B cell (primary cell): ENCODE results near the gene CFD. TPM values are rescaled to one million over a fixed set of nuclear protein-coding genes. Genes with fewer than 3 reads are reported as not detected.

Experiments used
- ATAC-seq: fragments of 200-7000 bp; cut with Tn5 transposase; one replicate; pipeline ENCODE4 v1.10.0; 2021; ENCODE audit warnings: low read depth, mild to moderate bottlenecking, moderate number of reproducible peaks, moderate library complexity
- CTCF ChIA-PET: fragments of 350-600 bp; sonication (Branson Sonifier 250); formaldehyde crosslinking; loops from one replicate; lab custom pipeline; 2021; ENCODE audit warnings: antibody characterized with exemption, inconsistent platforms; lab: Charles Lee
- POLR2A ChIA-PET: fragments of 350-600 bp; sonication (Branson Sonifier 250); formaldehyde crosslinking; loops from one replicate; lab custom pipeline; 2021; ENCODE audit warnings: antibody characterized with exemption; lab: Charles Lee
- DNase-seq: peaks from one replicate; pipeline ENCODE4 v3.0.0; 2013
- H2AFZ ChIP-seq: 2 replicates; pipeline ENCODE4 v1.6.1; 2012; ENCODE audit warnings: mild to moderate bottlenecking, low read depth, low read length; ENCODE audit not compliant: insufficient read depth, poor library complexity, severe bottlenecking
- H3K27ac ChIP-seq, 2 donors: 1 replicate in 1 of 2; 2 replicates in 1 of 2; pipeline ENCODE4 v1.5.1; 2012 to 2013; ENCODE audit warnings: low read length in 2 of 2, mild to moderate bottlenecking in 2 of 2, moderate library complexity in 1 of 2
- H3K27me3 ChIP-seq, 4 experiments: fragments of 200-600 bp in 1 of 4; sonication (generic) in 1 of 4; replicated peaks in 1 of 4; 1 replicate in 2 of 4; 2 replicates in 2 of 4; pipeline versions ENCODE4 v1.6.1 to v1.7.0; 2013 to 2016; ENCODE audit warnings: low read length in 3 of 4, mild to moderate bottlenecking in 2 of 4, mixed read lengths in 1 of 4, moderate library complexity in 1 of 4; ENCODE audit not compliant: insufficient read depth in 4 of 4, control insufficient read depth in 3 of 4; ENCODE audit errors: control extremely low read depth in 1 of 4
- H3K36me3 ChIP-seq, 2 experiments: replicated peaks in 1 of 2; 1 replicate in 1 of 2; 2 replicates in 1 of 2; pipeline versions ENCODE4 v1.6.1 to v1.7.1; 2013; ENCODE audit warnings: low read length in 1 of 2; ENCODE audit not compliant: insufficient read depth in 2 of 2, control insufficient read depth in 1 of 2; ENCODE audit errors: control extremely low read depth in 1 of 2, extremely low read depth in 1 of 2
- H3K4me1 ChIP-seq, 2 donors: fragments of 200-600 bp in 1 of 2; sonication (generic) in 1 of 2; 1 replicate in 1 of 2; 2 replicates in 1 of 2; pipeline versions ENCODE4 v1.5.1 to v1.6.1; 2013 to 2017; ENCODE audit warnings: low read length in 2 of 2; ENCODE audit not compliant: control insufficient read depth in 2 of 2, insufficient read depth in 2 of 2
- H3K4me2 ChIP-seq: replicated peaks from 2 replicates; pipeline ENCODE3; 2012; ENCODE audit warnings: mild to moderate bottlenecking, low read depth, low read length; ENCODE audit not compliant: poor library complexity, severe bottlenecking
- H3K4me3 ChIP-seq, 5 experiments: fragments of 200-600 bp in 1 of 5; sonication (generic) in 1 of 5; 1 replicate in 3 of 5; 2 replicates in 2 of 5; pipeline versions ENCODE4 v1.5.1 to v1.7.0; 2011 to 2016; ENCODE audit warnings: low read length in 4 of 5, mild to moderate bottlenecking in 4 of 5, low read depth in 2 of 5, control low read depth in 1 of 5, moderate library complexity in 1 of 5; ENCODE audit not compliant: insufficient read depth in 1 of 5; ENCODE audit errors: control extremely low read depth in 1 of 5, extremely low read depth in 1 of 5
- H3K79me2 ChIP-seq: fragments of 200-600 bp; sonication (generic); one replicate; pipeline ENCODE4 v1.6.0; 2016; ENCODE audit warnings: low read length; ENCODE audit not compliant: control insufficient read depth, insufficient read depth
- H3K9ac ChIP-seq: fragments of 200-600 bp; sonication (generic); 2 replicates; pipeline ENCODE4 v1.6.1; 2017; ENCODE audit warnings: mild to moderate bottlenecking, low read length, moderate library complexity
- H3K9me3 ChIP-seq, 3 donors: one replicate each; pipeline versions ENCODE4 v1.6.1 to v1.7.1; 2013; ENCODE audit warnings: low read length in 2 of 3; ENCODE audit not compliant: control insufficient read depth in 2 of 3, insufficient read depth in 1 of 3; ENCODE audit errors: control extremely low read depth in 1 of 3
- H4K20me1 ChIP-seq: 2 replicates; pipeline ENCODE4 v1.6.0; 2012; ENCODE audit warnings: mild to moderate bottlenecking, low read length; ENCODE audit not compliant: insufficient read depth, control insufficient read depth, poor library complexity, severe bottlenecking
- H3K27ac Mint-ChIP-seq: one replicate; pipeline ENCODE4 v1.8.0; 2021; ENCODE audit warnings: mixed read lengths
- H3K27me3 Mint-ChIP-seq: one replicate; pipeline ENCODE4 v1.8.0; 2021; ENCODE audit warnings: mixed read lengths
- H3K4me1 Mint-ChIP-seq: one replicate; pipeline ENCODE4 v1.8.0; 2021; ENCODE audit warnings: mixed read lengths
- H3K4me3 Mint-ChIP-seq: one replicate; pipeline ENCODE4 v1.8.0; 2021; ENCODE audit warnings: mixed read lengths
- H3K9me3 Mint-ChIP-seq: one replicate; pipeline ENCODE4 v1.8.0; 2022; ENCODE audit warnings: mixed read lengths; ENCODE audit not compliant: insufficient read depth
- EZH2 ChIP-seq: IDR thresholded peaks from 2 replicates; pipeline ENCODE4 v1.6.1; 2012; ENCODE audit warnings: borderline replicate concordance, low read depth, mild to moderate bottlenecking, moderate library complexity, low read length; ENCODE audit not compliant: insufficient read depth, poor library complexity, severe bottlenecking
- WGBS: methylation state at CpG from one replicate; pipeline ENCODE4 v1.1.5; 2013; ENCODE audit warnings: missing lambda C conversion rate; ENCODE audit not compliant: insufficient coverage; 5-methylcytosine and 5-hydroxymethylcytosine counted together
- intact Hi-C: fragments of 100-400 bp; cut with micrococcal nuclease; formaldehyde crosslinking; loops from one replicate; pipeline ENCODE4 v1.10.0; 2022
- polyA plus RNA-seq: library from polyadenylated mRNA; depleted of rRNA; stranded (reverse); fragments of >200 nt; gene quantifications from 2 replicates; pipeline ENCODE4 v1.2.3, GENCODE V29; 2012
- total RNA-seq, 2 donors: library from RNA; stranded (reverse); fragments of 120-200 nt in 1 of 2; gene quantifications; 1 replicate in 1 of 2; 2 replicates in 1 of 2; pipeline versions ENCODE4 v1.2.3 to v1.2.4, GENCODE V29; 2013 to 2022
- TF ChIP-seq, protein P1 (sequence below): fragments of 200-600 bp; IDR thresholded peaks from one replicate; pipeline ENCODE4 v1.8.0; 2022; ENCODE audit warnings: antibody characterized with exemption, mild to moderate bottlenecking

Gene CFD
- total and polyA plus RNA-seq, 2 donors (not counting 1 experiment from before 2014, with no cell fraction given), result 0.79 to 6.6 TPM

- CTCF ChIA-PET, result no interaction called here
- no peaks in the 10 kb centered on the region for H3K79me2 ChIP-seq
- ATAC-seq (no peak), DNase-seq (no peak)
- POLR2A ChIA-PET, result no interaction called here
- no peaks in the 10 kb centered on the region for H3K4me1 ChIP-seq
- no peak overlapping the region for H3K9ac ChIP-seq
- H4K20me1 ChIP-seq, result no peaks in the 10 kb centered on the region
- H3K4me3 ChIP-seq, result no peak overlapping the region
- no peak overlapping the region for H3K4me2 ChIP-seq
- no peak overlapping the region for H2AFZ ChIP-seq
- Mint-ChIP-seq H3K4me3 (no peak overlapping the region), H3K9me3 (no peaks in the 10 kb centered on the region), H3K27me3 (peaks cover 15% of the 10 kb centered on the region), H3K4me1 (no peaks in the 10 kb centered on the region), H3K27ac (no peak overlapping the region)
- H3K27me3 ChIP-seq, result peaks cover 0 to 34% (median 2%) of the 10 kb centered on the region in 4 experiments
- intact Hi-C loops, result no loop called here
- H3K27ac ChIP-seq, result no peak overlapping the region
- H3K9me3 ChIP-seq, result peaks cover 0 to 6% (median 0%) of the 10 kb centered on the region in 3 donors
- no peaks in the 10 kb centered on the region for H3K36me3 ChIP-seq
- TF ChIP-seq, protein P1, sequence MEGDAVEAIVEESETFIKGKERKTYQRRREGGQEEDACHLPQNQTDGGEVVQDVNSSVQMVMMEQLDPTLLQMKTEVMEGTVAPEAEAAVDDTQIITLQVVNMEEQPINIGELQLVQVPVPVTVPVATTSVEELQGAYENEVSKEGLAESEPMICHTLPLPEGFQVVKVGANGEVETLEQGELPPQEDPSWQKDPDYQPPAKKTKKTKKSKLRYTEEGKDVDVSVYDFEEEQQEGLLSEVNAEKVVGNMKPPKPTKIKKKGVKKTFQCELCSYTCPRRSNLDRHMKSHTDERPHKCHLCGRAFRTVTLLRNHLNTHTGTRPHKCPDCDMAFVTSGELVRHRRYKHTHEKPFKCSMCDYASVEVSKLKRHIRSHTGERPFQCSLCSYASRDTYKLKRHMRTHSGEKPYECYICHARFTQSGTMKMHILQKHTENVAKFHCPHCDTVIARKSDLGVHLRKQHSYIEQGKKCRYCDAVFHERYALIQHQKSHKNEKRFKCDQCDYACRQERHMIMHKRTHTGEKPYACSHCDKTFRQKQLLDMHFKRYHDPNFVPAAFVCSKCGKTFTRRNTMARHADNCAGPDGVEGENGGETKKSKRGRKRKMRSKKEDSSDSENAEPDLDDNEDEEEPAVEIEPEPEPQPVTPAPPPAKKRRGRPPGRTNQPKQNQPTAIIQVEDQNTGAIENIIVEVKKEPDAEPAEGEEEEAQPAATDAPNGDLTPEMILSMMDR, result no peak
- no peak for TF ChIP-seq EZH2
- WGBS, result 80% methylated on average over 36 of the region's 38 CpGs
Observed at GRCh38 chr19:831407-832369, 27.8 kb upstream of the CFD start.

DNA sequence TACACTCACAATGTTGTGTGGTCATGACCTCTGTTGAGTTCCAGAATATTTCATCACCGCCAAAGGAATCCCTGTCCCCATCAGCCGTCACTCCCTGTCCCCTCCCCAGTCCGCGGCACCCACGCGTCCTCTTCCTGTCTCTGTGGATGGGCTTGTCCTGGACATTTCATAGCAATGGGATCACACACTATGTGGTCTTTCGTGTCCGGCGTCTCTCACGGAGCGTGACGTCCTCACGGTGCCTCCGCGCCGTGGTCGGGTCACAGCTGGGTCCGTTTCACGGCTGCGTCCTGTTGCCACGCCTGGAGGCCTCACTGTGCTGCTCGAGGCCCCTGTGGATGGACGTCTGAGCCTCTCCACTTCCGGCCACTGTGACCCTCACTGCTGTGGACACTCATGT is 25.2 kb upstream of the CFD start:
- H3K27ac Mint-ChIP-seq, result no peak overlapping the region
- Histone ChIP-seq H2AFZ (no peak overlapping the region), H3K9ac (no peak overlapping the region), H3K4me2 (no peak overlapping the region), H3K79me2 (no peaks in the 10 kb centered on the region), H3K4me3 (no peak overlapping the region), H3K27me3 (peaks cover 0 to 25% (median 2%) of the 10 kb centered on the region in 4 experiments), H3K9me3 (peaks cover 0 to 5% (median 0%) of the 10 kb centered on the region in 3 donors), H3K36me3 (no peaks in the 10 kb centered on the region), H3K27ac (no peak overlapping the region), H3K4me1 (no peaks in the 10 kb centered on the region), H4K20me1 (no peaks in the 10 kb centered on the region)
- WGBS, result 82% methylated on average over 20 of the region's 24 CpGs
- TF ChIP-seq EZH2, result no peak
- TF ChIP-seq, protein P1, result no peak
- intact Hi-C loops, result no loop called here
- ChIA-PET POLR2A (no interaction called here), CTCF (no interaction called here)
- H3K9me3 Mint-ChIP-seq, result no peaks in the 10 kb centered on the region
- DNase-seq (no peak), ATAC-seq (no peak)
- H3K4me3 Mint-ChIP-seq, result no peak overlapping the region
- peaks cover 15% of the 10 kb centered on the region for H3K27me3 Mint-ChIP-seq
- H3K4me1 Mint-ChIP-seq, result no peaks in the 10 kb centered on the region
